GM12874 (cell line): Measurements from ENCODE around the gene NCS1.

Experiments
- CTCF ChIP-seq: IDR thresholded peaks from 2 replicates; pipeline ENCODE4 v1.5.1; 2011; ENCODE audit warnings: low read depth, mild to moderate bottlenecking, control low read depth, low read length, moderate library complexity; ENCODE audit not compliant: insufficient read depth

NCS1 gene

GRCh38 chr9:130208600-130209347 is 36.6 kb downstream of the NCS1 start:
- TF ChIP-seq CTCF: no peak

GRCh38 chr9:130209422-130209821 is 37.2 kb downstream of the NCS1 start:
- TF ChIP-seq CTCF: no peak

GRCh38 chr9:130211548-130212226 is 39.5 kb downstream of the NCS1 start:
- no peak for TF ChIP-seq CTCF

GRCh38 chr9:130212543-130213297 is 40.5 kb downstream of the NCS1 start:
- TF ChIP-seq CTCF: no peak

GRCh38 chr9:130213911-130214761 is 41.9 kb downstream of the NCS1 start:
- TF ChIP-seq CTCF: no peak

GRCh38 chr9:130214776-130215340 is 42.7 kb downstream of the NCS1 start:
- no peak for TF ChIP-seq CTCF
